Thyroid gland (tissue), 4 donors: ENCODE data around the gene GNE. TPM values are rescaled to one million over a fixed set of nuclear protein-coding genes. Genes with fewer than 3 reads are reported as not detected.

Source experiments
- DNase-seq, 2 donors: peaks; one replicate each; pipeline ENCODE4 v3.0.0-alpha.2; 2019
- H3K27ac ChIP-seq, 3 donors: fragments of 200-600 bp; sonication (generic); 1 replicate in 2 of 3; 2 replicates in 1 of 3; pipeline ENCODE4 v1.5.1; 2016 to 2019; ENCODE audit warnings: mild to moderate bottlenecking in 1 of 3, moderate library complexity in 1 of 3
- H3K27me3 ChIP-seq: fragments of 200-600 bp; sonication (generic); one replicate; pipeline ENCODE4 v1.5.1; 2019
- H3K36me3 ChIP-seq, 2 donors: fragments of 200-600 bp; sonication (generic); one replicate each; pipeline ENCODE4 v1.5.1; 2016 to 2019
- H3K4me1 ChIP-seq, 2 donors: fragments of 200-600 bp; sonication (generic); one replicate each; pipeline ENCODE4 v1.5.1; 2017 to 2019
- H3K4me3 ChIP-seq, 3 donors: fragments of 200-600 bp; sonication (generic); replicated peaks in 1 of 3; 1 replicate in 2 of 3; 2 replicates in 1 of 3; pipeline ENCODE4 v1.5.1; 2016; ENCODE audit warnings: mild to moderate bottlenecking in 1 of 3
- H3K9me3 ChIP-seq: fragments of 200-600 bp; sonication (generic); one replicate; pipeline ENCODE4 v1.5.1; 2017
- CTCF ChIP-seq, 6 experiments: fragments of 200-600 bp in 3 of 6; fragments of 450-650 bp in 3 of 6; sonication (generic) in 3 of 6; IDR thresholded peaks; one replicate each; pipeline ENCODE4 v1.5.1; 2016 to 2019; ENCODE audit warnings: antibody characterized with exemption in 6 of 6, mild to moderate bottlenecking in 2 of 6, inconsistent platforms in 1 of 6, moderate library complexity in 1 of 6
- POLR2A ChIP-seq, 2 donors: fragments of 450-650 bp; IDR thresholded peaks; one replicate each; pipeline ENCODE4 v1.6.1; 2017; ENCODE audit warnings: antibody characterized with exemption in 2 of 2, mild to moderate bottlenecking in 2 of 2, moderate library complexity in 1 of 2
- WGBS, 2 donors: methylation state at CpG; one replicate each; pipeline ENCODE4 v1.1.5; 2017; 5-methylcytosine and 5-hydroxymethylcytosine counted together
- intact Hi-C: fragments of 100-400 bp; cut with DNase I; formaldehyde crosslinking; loops from one replicate; pipeline ENCODE4 v1.15.1; 2023
- total RNA-seq, 4 donors: library from RNA; depleted of rRNA; stranded (reverse); fragments of >200 nt; gene quantifications; one replicate each; pipeline ENCODE4 v1.2.3, GENCODE V29; 2016

Gene GNE
- total RNA-seq, 4 donors from 2014 or later, result 15.0 to 24.3 (median 16.1) TPM

DNA sequence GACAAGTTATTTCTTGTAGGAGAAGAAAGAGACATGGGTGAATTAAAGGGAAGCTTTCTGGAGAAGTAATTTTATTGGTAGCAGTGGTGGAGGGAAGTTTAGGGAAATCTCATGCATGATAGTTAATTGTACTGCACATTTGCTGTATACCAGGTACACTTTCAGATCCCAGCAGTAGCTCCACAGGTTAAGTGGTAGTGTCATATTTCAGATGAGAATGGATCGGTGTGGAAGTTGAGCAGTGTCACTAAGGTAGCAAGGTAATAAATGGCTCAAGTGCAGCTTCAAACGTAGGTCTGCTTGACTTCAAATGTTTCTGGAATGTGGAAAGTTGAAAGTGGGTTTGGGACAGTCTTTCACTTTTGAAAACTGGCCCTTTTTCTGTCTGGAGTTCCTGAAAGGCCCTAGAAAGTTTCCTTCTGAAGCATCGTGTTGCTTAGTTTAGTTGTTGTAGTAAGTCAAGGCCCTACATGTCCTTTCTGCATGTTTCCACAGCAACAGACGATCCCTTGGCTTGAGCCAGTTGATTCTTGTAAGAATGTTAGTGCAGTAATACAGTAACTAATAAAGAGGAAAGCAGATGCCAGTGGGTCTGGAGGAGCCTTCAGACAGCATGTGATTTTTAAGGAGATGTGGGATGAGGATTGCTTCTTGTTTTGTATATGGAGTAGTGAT, 63.8 kb downstream of the GNE start:
- no peaks in the 10 kb centered on the region for H3K27me3 ChIP-seq
- peak overlapping the region; percentile 2 to 54 (median 34) for H3K27ac ChIP-seq
- no peaks in the 10 kb centered on the region for H3K9me3 ChIP-seq
- no peak for TF ChIP-seq POLR2A (IDR thresholded peaks at IDR 0.05)
- TF ChIP-seq CTCF (IDR thresholded peaks at IDR 0.05), result no peak
- H3K4me3 ChIP-seq, result no peak overlapping the region
- intact Hi-C loops, result no loop called here
- peak in 1 of 2 donors; percentile 27 for DNase-seq
- H3K36me3 ChIP-seq, result peaks cover 5 to 13% of the 10 kb centered on the region in 2 donors
- peaks cover 37 to 38% of the 10 kb centered on the region in 2 donors for H3K4me1 ChIP-seq
- 22 to 24% methylated on average over 4 of the region's 4 CpGs for WGBS, 2 donors

DNA sequence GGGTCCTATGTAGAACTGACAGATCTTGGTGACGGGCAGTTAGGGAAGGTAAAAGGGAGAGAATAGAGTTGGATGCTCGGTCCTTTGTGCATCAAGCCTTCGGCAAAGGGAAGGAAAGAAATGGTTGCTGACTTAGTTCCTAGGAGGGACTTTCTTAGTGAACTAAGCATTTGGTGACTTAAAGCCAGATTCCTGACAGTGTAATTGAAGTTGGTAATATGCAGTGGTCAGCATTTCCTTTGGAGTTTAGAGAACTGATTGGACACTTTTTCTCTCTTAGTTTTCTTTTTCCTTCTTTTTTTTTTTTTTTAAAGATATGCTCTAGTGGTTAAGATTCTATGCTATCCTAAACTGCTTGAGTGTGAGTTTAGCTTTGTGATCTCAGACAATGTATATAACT, 65.2 kb downstream of the GNE start:
- DNase-seq, result no peak
- Histone ChIP-seq H3K9me3 (no peaks in the 10 kb centered on the region), H3K4me1 (peaks cover 37 to 38% of the 10 kb centered on the region in 2 donors), H3K27me3 (no peaks in the 10 kb centered on the region), H3K4me3 (no peak overlapping the region), H3K36me3 (peaks cover 1 to 5% of the 10 kb centered on the region in 2 donors), H3K27ac (peak overlapping the region in 2 of 3 donors; percentile 54 to 76)
- intact Hi-C loops, result no loop called here
- TF ChIP-seq POLR2A (IDR thresholded peaks at IDR 0.05) (no peak), CTCF (IDR thresholded peaks at IDR 0.05) (no peak)
- 50 to 52% methylated on average over 3 of the region's 3 CpGs for WGBS, 2 donors

GRCh38 chr9:36192196-36192595, 66.1 kb downstream of the GNE start:
- WGBS, 2 donors, result 54 to 62% methylated on average over 4 of the region's 4 CpGs
- Histone ChIP-seq H3K36me3 (peaks cover 0 to 5% of the 10 kb centered on the region in 2 donors), H3K9me3 (no peaks in the 10 kb centered on the region), H3K27me3 (no peaks in the 10 kb centered on the region), H3K4me3 (peak overlapping the region in 1 of 3 donors; percentile 84), H3K27ac (peak overlapping the region in 2 of 3 donors; percentile 13 to 76), H3K4me1 (peaks cover 42% of the 10 kb centered on the region in 2 donors)
- DNase-seq, result peak in 1 of 2 donors; percentile 33
- TF ChIP-seq POLR2A (IDR thresholded peaks at IDR 0.05), result no peak
- TF ChIP-seq CTCF (IDR thresholded peaks at IDR 0.05), result no peak
- intact Hi-C loops, result no loop called here

DNA sequence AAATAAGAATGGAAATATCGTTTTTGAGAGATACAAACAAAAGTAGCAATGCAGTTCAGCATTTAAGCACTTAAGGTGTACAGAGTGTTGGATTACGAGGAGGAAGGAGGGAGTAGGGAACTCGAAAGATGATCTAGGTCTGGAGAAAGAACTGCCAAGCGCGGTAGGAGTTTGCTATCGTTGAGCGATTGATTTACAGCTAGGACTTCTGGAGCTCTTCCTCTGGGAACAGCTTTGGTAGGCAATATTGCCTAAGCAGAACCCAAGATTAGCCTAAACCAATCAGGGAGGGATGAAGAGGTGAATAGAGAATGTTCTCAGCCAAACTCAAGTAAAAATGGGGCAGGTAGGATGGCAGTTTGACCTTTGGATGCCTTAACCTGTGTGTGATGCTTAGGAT, 66.6 kb downstream of the GNE start:
- H3K4me3 ChIP-seq, result peak overlapping the region; percentile 79 to 92 (median 84)
- no peaks in the 10 kb centered on the region for H3K9me3 ChIP-seq
- TF ChIP-seq POLR2A (IDR thresholded peaks at IDR 0.05) (no peak), CTCF (IDR thresholded peaks at IDR 0.05) (no peak)
- 0 to 1% methylated on average over 7 of the region's 7 CpGs for WGBS, 2 donors
- H3K36me3 ChIP-seq, result peaks cover 0 to 5% of the 10 kb centered on the region in 2 donors
- H3K4me1 ChIP-seq, result peaks cover 44 to 45% of the 10 kb centered on the region in 2 donors
- peak overlapping the region in 2 of 3 donors; percentile 76 to 88 for H3K27ac ChIP-seq
- intact Hi-C loops, result no loop called here
- H3K27me3 ChIP-seq, result no peaks in the 10 kb centered on the region
- no peak for DNase-seq

- DNase-seq, result peak; percentile 45 to 48
Measured at GRCh38 chr9:36191290-36191645, 67.0 kb downstream of the GNE start.

More at GRCh38 chr9:36191290-36191645, 67.0 kb downstream of the GNE start:
- Histone ChIP-seq H3K27ac (peak overlapping the region; percentile 68 to 88 (median 76)), H3K9me3 (no peaks in the 10 kb centered on the region), H3K27me3 (no peaks in the 10 kb centered on the region), H3K4me1 (peaks cover 44 to 45% of the 10 kb centered on the region in 2 donors), H3K4me3 (peak overlapping the region; percentile 79 to 92 (median 84)), H3K36me3 (peaks cover 0 to 5% of the 10 kb centered on the region in 2 donors)
- WGBS, 2 donors, result 0 to 1% methylated on average over 11 to 17 of the region's 18 CpGs
- intact Hi-C loops, result no loop called here
- TF ChIP-seq CTCF (IDR thresholded peaks at IDR 0.05) (no peak), POLR2A (IDR thresholded peaks at IDR 0.05) (no peak)
